T-helper 17 cell (primary cell): ENCODE measurements around the gene CYP24A1. TPM values are rescaled to one million over a fixed set of nuclear protein-coding genes. Genes with fewer than 3 reads are reported as not detected.

Experiments
- ATAC-seq: fragments of 150-1000 bp; cut with Tn5 transposase; 2 replicates; pipeline ENCODE4 v1.10.0; 2021; ENCODE audit warnings: mild to moderate bottlenecking, moderate library complexity
- DNase-seq, 3 donors: peaks; one replicate each; pipeline versions ENCODE4 v3.0.0 to v3.0.0-alpha.2; 2020 to 2021
- H3K9me3 ChIP-seq: one replicate; pipeline ENCODE4 v1.7.0; 2013; ENCODE audit warnings: low read length, mild to moderate bottlenecking; ENCODE audit not compliant: control insufficient read depth, poor library complexity, severe bottlenecking
- H3K27ac Mint-ChIP-seq: one replicate; pipeline ENCODE4 v1.8.0; 2022; ENCODE audit warnings: mild to moderate bottlenecking, moderate library complexity, mixed read lengths
- H3K27me3 Mint-ChIP-seq: one replicate; pipeline ENCODE4 v1.8.0; 2022; ENCODE audit warnings: mixed read lengths
- H3K36me3 Mint-ChIP-seq: one replicate; pipeline ENCODE4 v1.8.0; 2022; ENCODE audit warnings: low read depth, mixed read lengths
- H3K4me1 Mint-ChIP-seq: one replicate; pipeline ENCODE4 v1.8.0; 2022; ENCODE audit warnings: mild to moderate bottlenecking, mixed read lengths
- H3K4me3 Mint-ChIP-seq: one replicate; pipeline ENCODE4 v1.8.0; 2022; ENCODE audit warnings: mild to moderate bottlenecking, moderate library complexity, mixed read lengths
- total RNA-seq, 4 donors: library from RNA in 2 of 4; stranded (reverse) in 2 of 4; gene quantifications; one replicate each; pipeline ENCODE4 v1.2.3 and lab custom pipeline; 2022 to 2026

Gene CYP24A1
- total RNA-seq, 2 donors from 2014 or later: 0.22 TPM; not detected in 1

- H3K27ac Mint-ChIP-seq: no peak overlapping the region
- H3K4me1 Mint-ChIP-seq: peaks cover 10% of the 10 kb centered on the region
- no peaks in the 10 kb centered on the region for H3K9me3 ChIP-seq
- DNase-seq (no peak), ATAC-seq (no peak)
- H3K36me3 Mint-ChIP-seq: peaks cover 2% of the 10 kb centered on the region
- no peak overlapping the region for H3K4me3 Mint-ChIP-seq
- peaks cover 71% of the 10 kb centered on the region for H3K27me3 Mint-ChIP-seq
Measured at GRCh38 chr20:54177378-54177777, 3.6 kb upstream of the CYP24A1 start.

GRCh38 chr20:54176610-54177009 lies 2.8 kb upstream of the CYP24A1 start:
- Mint-ChIP-seq H3K4me1 (peaks cover 10% of the 10 kb centered on the region), H3K27ac (no peak overlapping the region), H3K36me3 (peaks cover 2% of the 10 kb centered on the region), H3K4me3 (no peak overlapping the region), H3K27me3 (peaks cover 76% of the 10 kb centered on the region)
- no peak for ATAC-seq
- no peaks in the 10 kb centered on the region for H3K9me3 ChIP-seq
- DNase-seq: no peak

GRCh38 chr20:54174457-54175175 lies 830 bp upstream of the CYP24A1 start:
- DNase-seq: no peak
- Mint-ChIP-seq H3K4me1 (peaks cover 10% of the 10 kb centered on the region), H3K27me3 (peaks cover 76% of the 10 kb centered on the region), H3K4me3 (peak overlapping the region; percentile 71), H3K36me3 (peaks cover 6% of the 10 kb centered on the region), H3K27ac (no peak overlapping the region)
- peak; percentile 8 for ATAC-seq
- H3K9me3 ChIP-seq: no peaks in the 10 kb centered on the region

GRCh38 chr20:54172856-54173652 lies 732 bp downstream of the CYP24A1 start:
- Mint-ChIP-seq H3K36me3 (peaks cover 6% of the 10 kb centered on the region), H3K27me3 (peaks cover 77% of the 10 kb centered on the region), H3K27ac (no peak overlapping the region), H3K4me1 (peaks cover 12% of the 10 kb centered on the region), H3K4me3 (peak overlapping the region; percentile 74)
- DNase-seq (no peak), ATAC-seq (no peak)
- H3K9me3 ChIP-seq: no peaks in the 10 kb centered on the region

DNA sequence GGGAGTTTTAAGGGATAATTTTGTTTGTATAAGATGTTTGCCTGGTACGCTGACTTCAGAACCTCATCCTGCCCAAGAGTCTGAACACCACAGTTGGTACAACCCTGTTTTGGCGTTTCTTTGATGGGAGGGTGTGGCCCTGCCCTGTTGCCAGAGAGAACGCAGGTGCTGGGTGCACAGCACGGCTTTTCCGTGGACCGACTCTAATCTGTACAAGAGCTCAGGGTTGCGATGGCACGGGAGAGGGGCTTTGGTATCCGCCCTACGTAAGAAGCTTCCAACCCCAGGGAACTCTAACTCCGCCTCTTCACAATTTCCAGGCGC lies 1.3 kb downstream of the CYP24A1 start:
- peak overlapping the region; percentile 74 for H3K4me3 Mint-ChIP-seq
- H3K36me3 Mint-ChIP-seq: peaks cover 6% of the 10 kb centered on the region
- no peaks in the 10 kb centered on the region for H3K9me3 ChIP-seq
- H3K27me3 Mint-ChIP-seq: peaks cover 75% of the 10 kb centered on the region
- H3K4me1 Mint-ChIP-seq: peaks cover 12% of the 10 kb centered on the region
- DNase-seq (no peak), ATAC-seq (no peak)
- H3K27ac Mint-ChIP-seq: no peak overlapping the region

GRCh38 chr20:54170963-54171362 lies 2.8 kb downstream of the CYP24A1 start:
- Mint-ChIP-seq H3K36me3 (peaks cover 6% of the 10 kb centered on the region), H3K4me1 (peaks cover 12% of the 10 kb centered on the region), H3K4me3 (no peak overlapping the region), H3K27me3 (peaks cover 68% of the 10 kb centered on the region), H3K27ac (no peak overlapping the region)
- no peaks in the 10 kb centered on the region for H3K9me3 ChIP-seq
- DNase-seq (no peak), ATAC-seq (no peak)

- Mint-ChIP-seq H3K27ac (no peak overlapping the region), H3K4me3 (no peak overlapping the region), H3K27me3 (peaks cover 67% of the 10 kb centered on the region), H3K36me3 (peaks cover 6% of the 10 kb centered on the region), H3K4me1 (peaks cover 12% of the 10 kb centered on the region)
- H3K9me3 ChIP-seq: no peaks in the 10 kb centered on the region
- ATAC-seq: no peak
- no peak for DNase-seq
Measured at GRCh38 chr20:54170026-54170471, 3.7 kb downstream of the CYP24A1 start.

- no peaks in the 10 kb centered on the region for H3K9me3 ChIP-seq
- no peak overlapping the region for H3K4me3 Mint-ChIP-seq
- DNase-seq (no peak), ATAC-seq (no peak)
- H3K36me3 Mint-ChIP-seq: peaks cover 4% of the 10 kb centered on the region
- peaks cover 6% of the 10 kb centered on the region for H3K4me1 Mint-ChIP-seq
- H3K27me3 Mint-ChIP-seq: peaks cover 62% of the 10 kb centered on the region
- H3K27ac Mint-ChIP-seq: no peak overlapping the region
Measured at GRCh38 chr20:54168961-54169862, 4.6 kb downstream of the CYP24A1 start.

DNA sequence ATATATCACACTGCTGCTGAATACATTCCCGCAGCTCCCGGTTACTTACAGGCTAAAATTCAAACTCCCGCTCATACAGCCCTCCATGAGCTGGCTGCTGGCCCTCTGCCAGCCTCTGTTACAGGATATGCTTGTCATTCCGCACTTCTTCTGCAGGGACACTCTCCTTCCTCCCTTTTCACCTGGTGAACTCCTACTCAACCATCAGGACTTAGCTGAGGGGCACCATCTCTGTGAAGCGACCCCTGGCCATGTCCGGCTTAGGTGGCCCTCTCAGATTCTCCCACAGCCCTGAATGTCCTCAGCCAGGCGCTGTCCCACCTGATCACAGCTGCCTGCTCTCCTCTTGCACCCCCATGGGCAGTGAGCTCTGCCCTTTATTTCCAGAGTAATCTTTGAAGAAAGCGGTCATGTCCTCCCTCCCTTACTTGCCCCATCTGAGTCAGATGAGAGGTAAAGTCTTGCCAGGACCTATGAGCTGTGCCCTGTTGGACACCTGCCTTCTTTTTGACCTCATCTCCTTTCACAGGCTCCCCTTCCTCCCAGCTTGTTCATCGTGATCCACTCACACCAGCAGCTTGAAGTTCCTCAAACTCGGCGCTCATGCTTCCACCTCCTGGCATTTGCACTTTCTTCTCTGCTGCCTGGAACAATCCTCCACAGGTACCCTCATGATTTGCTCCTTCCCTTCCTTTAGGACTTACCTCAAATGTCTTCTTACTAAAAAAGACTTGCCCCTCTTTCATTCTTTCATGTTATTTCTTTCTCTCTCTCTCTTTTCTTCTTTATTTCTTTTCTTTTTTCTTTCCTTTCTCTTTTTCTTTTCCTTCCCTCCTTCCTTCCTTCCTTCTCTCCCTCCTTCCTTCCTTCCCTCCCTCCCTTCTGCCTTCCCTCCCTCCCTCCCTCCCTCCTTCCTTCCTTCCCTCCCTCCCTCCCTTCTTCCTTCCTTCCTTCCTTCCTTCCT lies 5.6 kb downstream of the CYP24A1 start:
- no peaks in the 10 kb centered on the region for H3K9me3 ChIP-seq
- no peak overlapping the region for H3K4me3 Mint-ChIP-seq
- H3K36me3 Mint-ChIP-seq: peaks cover 4% of the 10 kb centered on the region
- ATAC-seq (no peak), DNase-seq (no peak)
- H3K27me3 Mint-ChIP-seq: peaks cover 60% of the 10 kb centered on the region
- H3K4me1 Mint-ChIP-seq: peaks cover 2% of the 10 kb centered on the region
- H3K27ac Mint-ChIP-seq: no peak overlapping the region

GRCh38 chr20:54166987-54167662 lies 6.7 kb downstream of the CYP24A1 start:
- no peak for DNase-seq
- Mint-ChIP-seq H3K4me3 (no peak overlapping the region), H3K27me3 (peaks cover 59% of the 10 kb centered on the region), H3K36me3 (peaks cover 4% of the 10 kb centered on the region), H3K4me1 (peaks cover 2% of the 10 kb centered on the region), H3K27ac (no peak overlapping the region)
- ATAC-seq: no peak
- H3K9me3 ChIP-seq: no peaks in the 10 kb centered on the region

GRCh38 chr20:54165803-54166202 lies 8.0 kb downstream of the CYP24A1 start:
- peaks cover 3% of the 10 kb centered on the region for H3K36me3 Mint-ChIP-seq
- DNase-seq (no peak), ATAC-seq (no peak)
- peaks cover 53% of the 10 kb centered on the region for H3K27me3 Mint-ChIP-seq
- H3K4me1 Mint-ChIP-seq: peaks cover 4% of the 10 kb centered on the region
- H3K4me3 Mint-ChIP-seq: no peak overlapping the region
- H3K27ac Mint-ChIP-seq: no peak overlapping the region
- H3K9me3 ChIP-seq: no peaks in the 10 kb centered on the region

DNA sequence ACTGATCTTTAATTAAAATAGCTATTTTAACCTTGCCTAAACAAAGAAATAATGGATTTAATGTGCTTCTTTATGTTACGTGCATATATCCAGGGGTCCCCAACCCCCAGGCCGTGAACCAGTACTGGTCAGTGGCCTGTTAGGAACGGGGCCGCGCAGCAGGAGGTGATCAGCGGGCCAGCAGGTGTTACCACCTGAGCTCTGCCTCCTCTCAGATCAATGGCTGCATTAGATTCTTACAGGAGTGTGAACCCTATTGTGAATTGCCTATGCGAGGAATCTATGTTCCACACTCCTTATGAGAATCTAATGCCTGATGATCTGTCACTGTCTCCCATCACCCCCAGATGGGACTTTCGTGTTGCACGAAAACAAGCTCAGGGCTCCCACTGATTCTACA lies 8.8 kb downstream of the CYP24A1 start:
- DNase-seq: no peak
- Mint-ChIP-seq H3K4me3 (no peak overlapping the region), H3K27ac (no peak overlapping the region), H3K4me1 (peaks cover 4% of the 10 kb centered on the region), H3K36me3 (peaks cover 3% of the 10 kb centered on the region), H3K27me3 (peaks cover 55% of the 10 kb centered on the region)
- no peak for ATAC-seq
- H3K9me3 ChIP-seq: no peaks in the 10 kb centered on the region
